Glutamatergic neuron (in vitro differentiated cells): Measurements from ENCODE around the gene MRPL37. TPM values are rescaled to one million over a fixed set of nuclear protein-coding genes. Genes with fewer than 3 reads are reported as not detected.
A peak's percentile ranks its signal among the peaks of the same experiment; 100 is the strongest.

Experiments
- DNase-seq: peaks from one replicate; pipeline ENCODE4 v3.0.0; 2022
- H3K27ac Mint-ChIP-seq: one replicate; pipeline ENCODE4 v1.8.0; 2020; ENCODE audit warnings: mild to moderate bottlenecking, mixed read lengths, inconsistent platforms; ENCODE audit not compliant: unreplicated experiment
- H3K27me3 Mint-ChIP-seq: one replicate; pipeline ENCODE4 v1.8.0; 2020; ENCODE audit warnings: mild to moderate bottlenecking, moderate library complexity, mixed read lengths, inconsistent platforms; ENCODE audit not compliant: unreplicated experiment
- H3K36me3 Mint-ChIP-seq: one replicate; pipeline ENCODE4 v1.8.0; 2020; ENCODE audit warnings: mild to moderate bottlenecking, mixed read lengths, inconsistent platforms; ENCODE audit not compliant: unreplicated experiment
- H3K4me1 Mint-ChIP-seq: one replicate; pipeline ENCODE4 v1.8.0; 2020; ENCODE audit warnings: mild to moderate bottlenecking, low read depth, mixed read lengths, inconsistent platforms; ENCODE audit not compliant: unreplicated experiment
- H3K4me3 Mint-ChIP-seq: one replicate; pipeline ENCODE4 v1.8.0; 2020; ENCODE audit warnings: mild to moderate bottlenecking, mixed read lengths, inconsistent platforms; ENCODE audit not compliant: unreplicated experiment
- H3K9me3 Mint-ChIP-seq: one replicate; pipeline ENCODE4 v1.8.0; 2020; ENCODE audit warnings: mild to moderate bottlenecking, moderate library complexity, mixed read lengths, inconsistent platforms; ENCODE audit not compliant: unreplicated experiment
- CTCF ChIP-seq: fragments of 200-600 bp; sonication (generic); IDR thresholded peaks from one replicate; pipeline ENCODE4 v1.5.0; 2021; ENCODE audit not compliant: partially characterized antibody, unreplicated experiment
- total RNA-seq: library from RNA; stranded (reverse); fragmentation: NEBNext Ultra II Directional; extraction: Animal tissue kit (Norgen Biotek cat#: 25700); gene quantifications from one replicate; pipeline ENCODE4 v1.2.1, GENCODE V29; 2021; ENCODE audit not compliant: unreplicated experiment

MRPL37 gene
- total RNA-seq, 1 donor from 2014 or later: 50.9 TPM

GRCh38 chr1:54243022-54243421 is 43.1 kb downstream of the MRPL37 start:
- DNase-seq: no peak
- H3K36me3 Mint-ChIP-seq: peaks cover 12% of the 10 kb centered on the region

GRCh38 chr1:54244655-54245054 is 44.7 kb downstream of the MRPL37 start:
- no peak for DNase-seq
- Mint-ChIP-seq H3K4me1 (peaks cover 34% of the 10 kb centered on the region), H3K9me3 (peaks cover 54% of the 10 kb centered on the region), H3K27ac (peak overlapping the region; percentile 48), H3K36me3 (peaks cover 12% of the 10 kb centered on the region), H3K4me3 (peak overlapping the region; percentile 25), H3K27me3 (peaks cover 49% of the 10 kb centered on the region)
- TF ChIP-seq CTCF: no peak

More at GRCh38 chr1:54243022-54243421, 43.1 kb downstream of the MRPL37 start:
- no peak for TF ChIP-seq CTCF
- Mint-ChIP-seq H3K4me3 (peak overlapping the region; percentile 43), H3K4me1 (peaks cover 29% of the 10 kb centered on the region), H3K27me3 (peaks cover 49% of the 10 kb centered on the region), H3K9me3 (peaks cover 56% of the 10 kb centered on the region), H3K27ac (peak overlapping the region; percentile 84)

GRCh38 chr1:54245501-54245900 is 45.5 kb downstream of the MRPL37 start:
- H3K4me3 Mint-ChIP-seq: no peak overlapping the region
- peak overlapping the region; percentile 77 for H3K27ac Mint-ChIP-seq
- peaks cover 54% of the 10 kb centered on the region for H3K27me3 Mint-ChIP-seq
- TF ChIP-seq CTCF: no peak
- peaks cover 55% of the 10 kb centered on the region for H3K9me3 Mint-ChIP-seq
- no peak for DNase-seq
- H3K36me3 Mint-ChIP-seq: peaks cover 12% of the 10 kb centered on the region
- peaks cover 40% of the 10 kb centered on the region for H3K4me1 Mint-ChIP-seq

- no peak for TF ChIP-seq CTCF
- Mint-ChIP-seq H3K36me3 (peaks cover 12% of the 10 kb centered on the region), H3K9me3 (peaks cover 54% of the 10 kb centered on the region), H3K27ac (peak overlapping the region; percentile 77), H3K4me1 (peaks cover 38% of the 10 kb centered on the region), H3K27me3 (peaks cover 49% of the 10 kb centered on the region), H3K4me3 (no peak overlapping the region)
- DNase-seq: no peak
These were observed 46.3 kb downstream of the MRPL37 start for GRCh38 chr1:54246116-54246721.

GRCh38 chr1:54247863-54248515 is 48.0 kb downstream of the MRPL37 start:
- H3K27me3 Mint-ChIP-seq: peaks cover 52% of the 10 kb centered on the region
- peak overlapping the region; percentile 55 for H3K27ac Mint-ChIP-seq
- H3K4me1 Mint-ChIP-seq: peaks cover 40% of the 10 kb centered on the region
- TF ChIP-seq CTCF: no peak
- H3K4me3 Mint-ChIP-seq: no peak overlapping the region
- no peak for DNase-seq
- peaks cover 11% of the 10 kb centered on the region for H3K36me3 Mint-ChIP-seq
- peaks cover 55% of the 10 kb centered on the region for H3K9me3 Mint-ChIP-seq
